Stimulated activated CD8-positive, alpha-beta memory T cell treated with anti-CD3 and anti-CD28 coated beads, Interleukin-4, amount 100 ng/mL, for 4 hours (primary cell): ENCODE measurements around the gene SIGLEC8.
"Not testable (repeated sequence)": the region's sequence is repeated elsewhere in the genome, so short reads cannot be mapped to it uniquely, and the experiment has no call there.

Experiments used
- DNase-seq, 2 donors: peaks; one replicate each; pipeline ENCODE4 v3.0.0-alpha.2; 2020; ENCODE audit warnings: low read depth in 2 of 2, low spot score in 1 of 2

The SIGLEC8 gene

DNA sequence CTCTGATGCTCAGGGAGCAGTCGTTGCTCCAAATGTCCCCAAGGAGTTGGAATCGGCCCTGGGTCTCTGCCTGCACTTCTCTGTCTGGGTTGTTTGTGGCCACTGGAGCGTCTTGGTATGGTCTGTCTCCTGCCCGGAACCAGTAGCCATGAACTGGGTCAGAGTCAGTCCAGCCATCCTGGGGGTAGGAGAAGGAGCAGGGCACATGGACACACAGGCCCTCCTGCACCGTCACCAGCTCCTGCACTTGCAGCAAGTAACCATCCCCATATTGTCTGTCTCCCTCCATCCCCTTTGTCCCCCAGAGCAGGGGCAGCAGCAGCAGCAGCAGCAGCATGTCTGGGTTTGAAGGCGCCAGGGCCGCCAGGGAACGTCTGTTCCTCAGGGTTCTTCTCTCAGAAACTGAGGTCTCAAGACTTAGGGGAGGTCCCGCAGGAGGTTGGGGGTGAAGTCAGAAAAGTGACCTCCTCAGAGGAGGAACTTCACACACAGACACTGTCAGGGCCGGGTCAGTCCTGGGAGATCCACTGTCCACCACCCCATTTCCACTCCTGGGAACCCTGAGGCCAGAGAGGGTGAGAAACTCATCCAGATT, at the start of gene SIGLEC8:
SIGLEC8 (minus strand) TSS at position 404 of the 595 bp plus-strand sequence; CDS start at position 337, 67 bp downstream.
- DNase-seq: no peak

DNA sequence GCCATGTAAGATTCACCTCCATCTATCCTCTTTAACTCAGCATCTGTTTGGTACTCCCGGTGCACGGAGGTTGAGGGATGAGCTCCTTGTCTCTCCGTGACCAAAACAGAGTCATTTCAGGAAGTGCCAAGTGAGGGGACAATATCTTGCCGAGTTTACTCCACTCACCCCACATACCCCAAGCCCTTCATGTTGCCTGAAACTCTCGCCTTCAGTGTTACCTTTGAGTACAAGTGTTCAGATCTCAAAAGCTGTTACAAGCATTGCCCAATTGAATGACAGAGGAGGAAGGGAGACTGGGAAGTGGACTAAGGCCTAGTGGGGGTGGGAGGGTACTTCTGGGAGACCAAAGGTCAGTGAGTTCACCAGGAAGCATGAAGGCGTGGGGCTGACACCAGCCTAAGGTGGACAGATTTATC, 49.4 kb upstream of the SIGLEC8 start:
- DNase-seq: no peak

- no peak for DNase-seq
Observed at GRCh38 chr19:51507192-51507591, 48.9 kb upstream of the SIGLEC8 start.

DNA sequence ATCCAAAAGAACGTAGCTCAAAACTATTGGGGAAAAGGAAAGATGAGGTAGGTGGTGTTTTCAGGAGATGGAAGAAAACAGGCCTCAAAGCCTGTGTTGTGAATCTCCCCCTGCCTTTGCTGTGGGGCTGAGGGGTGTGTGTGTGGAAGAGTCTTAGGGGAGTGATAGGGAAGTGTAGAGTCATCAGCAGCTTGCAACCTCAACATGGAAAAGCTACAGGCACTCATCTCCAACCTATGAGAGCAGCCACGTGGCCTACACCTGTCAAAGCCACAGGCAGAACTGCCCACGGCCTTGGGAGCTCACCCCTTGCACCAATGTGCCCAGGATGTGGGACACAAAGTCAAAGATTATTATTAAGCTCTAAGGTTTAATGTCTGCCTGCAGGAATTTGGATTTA, 47.6 kb upstream of the SIGLEC8 start:
- DNase-seq: no peak

DNA sequence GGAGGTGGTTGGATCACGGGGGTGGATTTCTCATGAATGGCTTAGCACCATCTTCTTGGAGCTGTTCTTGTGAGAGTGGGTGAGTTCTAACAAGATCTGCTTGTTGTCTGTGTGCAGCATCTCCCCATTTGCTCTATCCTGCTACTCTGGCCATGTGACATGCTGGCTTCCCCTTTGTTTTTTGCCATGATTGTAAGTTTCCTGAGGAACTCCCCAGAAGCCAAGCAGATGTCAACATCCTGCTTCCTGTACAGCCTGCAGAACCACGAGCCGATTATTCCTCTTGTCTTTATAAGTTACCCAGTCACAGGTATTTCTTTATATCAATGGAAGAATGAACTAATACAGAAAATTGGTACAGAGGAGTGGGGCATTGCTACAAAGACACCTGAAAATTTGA, 45.6 kb upstream of the SIGLEC8 start:
- no peak for DNase-seq

DNA sequence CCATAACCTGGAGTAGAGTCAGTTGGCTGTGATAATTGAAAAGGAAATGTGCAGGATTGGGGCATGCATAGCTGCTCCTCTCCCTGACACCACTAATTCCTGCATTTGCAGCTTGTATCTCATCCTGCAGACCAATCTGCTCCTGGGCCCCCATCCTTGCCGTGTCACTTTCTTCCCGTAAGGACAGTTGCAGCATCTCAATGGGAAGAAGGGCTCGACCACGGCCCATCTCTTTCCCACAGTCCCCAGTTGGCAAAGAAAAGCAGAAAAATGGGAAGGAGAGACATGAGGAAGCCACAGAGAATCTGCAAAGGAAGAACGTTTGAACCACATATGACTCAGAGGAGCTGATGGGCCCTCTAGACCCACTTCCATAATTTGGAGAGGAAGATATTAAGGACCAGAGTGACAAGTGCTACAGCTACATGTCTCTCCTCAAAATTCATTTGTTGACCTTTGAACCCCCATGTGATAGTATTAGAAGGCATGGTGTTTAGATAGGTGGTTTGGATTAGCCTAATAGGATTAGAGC, 45.1 kb upstream of the SIGLEC8 start:
- no peak for DNase-seq

- DNase-seq: no peak
Observed at GRCh38 chr19:51501594-51502263, 43.5 kb upstream of the SIGLEC8 start, which contains the start of gene SIGLEC12. Gene SIGLEC12, minus strand, starts transcription at chr19:51501800. Its CDS starts 67 bp downstream, at chr19:51501733.

- DNase-seq: not testable (repeated sequence)
Observed at GRCh38 chr19:51500931-51501330, 42.7 kb upstream of the SIGLEC8 start.

GRCh38 chr19:51497666-51498065, 39.4 kb upstream of the SIGLEC8 start:
- no peak for DNase-seq

- no peak for DNase-seq
Observed at GRCh38 chr19:51493776-51494175, 35.5 kb upstream of the SIGLEC8 start.

GRCh38 chr19:51491586-51491985, 33.3 kb upstream of the SIGLEC8 start:
- DNase-seq: no peak

DNA sequence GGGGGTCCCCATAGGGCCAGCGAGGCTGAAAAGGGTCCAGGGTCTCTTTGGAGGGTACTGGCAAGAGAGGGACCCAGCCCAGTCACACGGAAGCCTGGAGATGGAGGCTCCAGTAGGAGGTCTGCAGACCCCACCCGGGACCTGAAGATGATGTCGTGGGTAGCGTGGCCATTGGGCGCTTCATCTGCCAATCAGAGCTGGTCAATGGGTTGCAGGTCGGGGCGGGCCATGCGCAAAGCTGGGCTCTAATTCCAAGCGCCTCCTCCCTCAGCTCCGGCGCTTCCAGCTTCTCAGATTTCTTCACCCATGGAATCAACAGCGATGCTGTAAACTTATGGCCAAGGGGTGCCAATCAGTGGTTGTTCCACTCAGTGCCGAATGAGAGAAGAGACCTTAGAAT, 32.4 kb upstream of the SIGLEC8 start:
- no peak for DNase-seq

GRCh38 chr19:51489113-51489512, 30.9 kb upstream of the SIGLEC8 start:
- DNase-seq: no peak

DNA sequence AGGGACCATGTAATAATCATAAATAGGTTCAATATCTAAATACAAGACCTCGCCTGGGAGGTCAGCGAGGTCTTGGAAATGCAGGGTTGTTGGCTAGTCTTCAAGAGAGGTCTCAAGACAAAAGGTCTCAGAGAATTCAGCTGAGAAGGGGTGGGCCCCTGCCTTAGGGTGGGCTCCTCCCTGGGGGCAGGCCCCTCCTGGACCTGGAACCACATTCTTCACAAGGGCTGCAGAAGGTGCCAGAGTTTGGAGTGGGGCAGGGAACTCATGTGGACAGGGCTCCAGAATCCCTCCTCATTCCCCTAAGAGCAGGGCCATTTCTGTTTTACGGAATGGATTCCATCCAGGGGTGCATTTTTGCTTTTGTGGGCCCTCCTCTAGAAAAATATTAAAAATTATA, 30.2 kb upstream of the SIGLEC8 start:
- no peak for DNase-seq

GRCh38 chr19:51485960-51486660, 27.9 kb upstream of the SIGLEC8 start:
- no peak for DNase-seq

DNA sequence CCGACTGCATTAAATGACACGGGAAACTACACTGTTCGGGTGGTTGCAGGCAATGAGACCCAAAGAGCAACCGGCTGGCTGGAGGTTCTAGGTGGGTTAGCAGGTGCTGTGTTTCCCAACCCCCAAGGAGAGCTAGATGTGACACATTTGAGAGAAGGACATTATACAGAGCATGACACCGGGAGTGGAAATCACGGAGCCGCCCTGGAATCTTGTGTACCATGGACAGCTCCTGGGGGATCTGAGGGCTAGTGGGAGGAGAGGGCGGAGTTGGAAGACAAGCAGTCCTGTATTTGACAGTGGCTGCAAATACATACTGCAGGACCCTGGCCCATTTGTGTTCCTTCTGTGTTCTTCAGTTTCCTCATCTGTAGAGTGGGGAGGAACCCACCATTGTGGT, 22.3 kb upstream of the SIGLEC8 start:
- no peak for DNase-seq

DNA sequence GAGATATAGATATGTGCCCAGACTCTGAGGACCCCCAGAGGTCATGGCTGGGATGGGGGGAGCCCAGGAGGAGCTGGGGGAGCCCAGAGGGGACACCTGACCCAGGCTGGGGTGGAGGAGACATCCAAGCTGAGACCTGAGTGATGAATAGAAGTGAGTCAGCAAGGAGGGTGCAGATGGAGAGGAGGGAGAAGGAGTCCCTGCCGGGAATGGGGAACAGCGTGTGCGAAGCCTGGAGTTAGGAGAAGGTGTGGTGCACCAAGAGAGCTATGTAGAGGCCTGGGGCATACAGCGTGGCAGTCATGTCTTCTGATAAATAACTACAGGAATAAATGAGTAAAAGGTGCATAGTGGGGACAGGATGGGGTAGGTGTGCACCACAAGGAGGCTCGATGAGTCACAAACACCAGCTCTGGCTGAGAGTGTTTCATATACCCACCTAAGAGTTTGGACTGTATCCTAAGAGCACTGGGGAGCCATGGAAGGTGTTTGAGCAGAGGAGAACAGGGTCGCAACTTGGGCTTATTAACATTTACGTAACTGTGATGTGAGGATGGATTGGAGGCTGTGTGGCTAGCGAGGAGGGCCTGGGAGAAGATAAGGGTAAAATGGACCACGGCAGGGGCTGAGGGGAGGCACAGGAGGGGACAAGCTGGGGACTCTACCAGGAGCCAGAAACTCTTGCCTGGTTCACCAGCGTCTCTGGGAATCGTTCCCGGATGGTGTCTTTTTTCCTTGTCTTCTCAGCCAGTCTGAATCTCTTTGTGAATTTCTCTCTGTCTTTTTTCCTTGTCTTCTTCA, 21.5 kb upstream of the SIGLEC8 start:
- peak in 1 of 2 donors; percentile 27 for DNase-seq

- no peak for DNase-seq
Observed at GRCh38 chr19:51478381-51479234, 20.4 kb upstream of the SIGLEC8 start, which contains the start of gene CEACAM18. Gene CEACAM18, plus strand, starts transcription at chr19:51478539.

- DNase-seq: no peak
Observed at GRCh38 chr19:51477344-51477743, 19.1 kb upstream of the SIGLEC8 start.

GRCh38 chr19:51476164-51476563, 17.9 kb upstream of the SIGLEC8 start:
- no peak for DNase-seq
